ENCODE results near the gene MPI. TPM values are rescaled to one million over a fixed set of nuclear protein-coding genes. Genes with fewer than 3 reads are reported as not detected.

The MPI gene, protein sequence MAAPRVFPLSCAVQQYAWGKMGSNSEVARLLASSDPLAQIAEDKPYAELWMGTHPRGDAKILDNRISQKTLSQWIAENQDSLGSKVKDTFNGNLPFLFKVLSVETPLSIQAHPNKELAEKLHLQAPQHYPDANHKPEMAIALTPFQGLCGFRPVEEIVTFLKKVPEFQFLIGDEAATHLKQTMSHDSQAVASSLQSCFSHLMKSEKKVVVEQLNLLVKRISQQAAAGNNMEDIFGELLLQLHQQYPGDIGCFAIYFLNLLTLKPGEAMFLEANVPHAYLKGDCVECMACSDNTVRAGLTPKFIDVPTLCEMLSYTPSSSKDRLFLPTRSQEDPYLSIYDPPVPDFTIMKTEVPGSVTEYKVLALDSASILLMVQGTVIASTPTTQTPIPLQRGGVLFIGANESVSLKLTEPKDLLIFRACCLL
- total RNA-seq = 53.2 TPM
- long read RNA-seq, full-length matches to known transcripts = 51 of 63 reads
- long read RNA-seq, partial matches to known transcripts = 8 of 63 reads
- long read RNA-seq, other reads (novel, unspliced or antisense) = 4 of 63 reads

DNA sequence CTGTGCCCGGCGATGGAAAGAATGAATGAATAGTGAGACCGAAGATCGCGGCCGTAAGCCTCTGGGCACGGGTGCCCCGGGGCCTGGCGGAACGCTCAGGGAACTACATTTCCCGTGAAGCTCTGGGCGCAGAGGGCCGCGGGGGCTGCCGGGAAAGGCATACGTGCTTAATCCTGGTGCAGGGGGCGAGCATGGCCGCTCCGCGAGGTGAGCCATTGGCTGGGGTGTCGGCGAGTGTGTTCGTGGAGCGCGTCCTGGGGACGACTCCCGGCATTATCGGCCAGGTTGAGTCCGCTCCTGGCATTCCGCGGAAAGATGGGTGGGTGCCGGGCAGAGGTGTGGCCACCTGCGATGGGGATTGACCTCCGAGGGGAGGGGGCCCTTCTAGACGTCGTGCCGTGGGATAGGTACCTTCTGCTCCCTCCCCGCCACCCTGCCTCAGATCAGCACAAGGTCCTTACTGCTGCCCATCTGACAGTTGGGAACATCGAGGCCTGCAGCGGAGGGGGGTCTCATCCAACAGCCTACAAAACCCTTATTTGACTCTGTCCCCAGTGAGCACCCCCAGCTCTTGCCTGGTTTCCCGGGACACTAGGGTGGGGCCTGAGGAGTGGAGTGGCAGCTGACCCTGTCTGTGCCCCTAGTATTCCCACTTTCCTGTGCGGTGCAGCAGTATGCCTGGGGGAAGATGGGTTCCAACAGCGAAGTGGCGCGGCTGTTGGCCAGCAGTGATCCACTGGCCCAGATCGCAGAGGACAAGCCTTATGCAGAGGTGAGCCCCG lies at the start of gene MPI:
TSS of gene MPI (plus strand) at position 160 of the 782 bp plus-strand sequence. CDS start at position 192, 32 bp downstream.
- ATAC-seq (ENCODE audit: poor library complexity) (peak; percentile 96), DNase-seq (peak; percentile 93)
- intact Hi-C loops (cut with DNase I) = loop anchor here (10.0 kb wide), 1 partner anchor 115 kb away; no protein-coding TSS in a partner anchor

DNA sequence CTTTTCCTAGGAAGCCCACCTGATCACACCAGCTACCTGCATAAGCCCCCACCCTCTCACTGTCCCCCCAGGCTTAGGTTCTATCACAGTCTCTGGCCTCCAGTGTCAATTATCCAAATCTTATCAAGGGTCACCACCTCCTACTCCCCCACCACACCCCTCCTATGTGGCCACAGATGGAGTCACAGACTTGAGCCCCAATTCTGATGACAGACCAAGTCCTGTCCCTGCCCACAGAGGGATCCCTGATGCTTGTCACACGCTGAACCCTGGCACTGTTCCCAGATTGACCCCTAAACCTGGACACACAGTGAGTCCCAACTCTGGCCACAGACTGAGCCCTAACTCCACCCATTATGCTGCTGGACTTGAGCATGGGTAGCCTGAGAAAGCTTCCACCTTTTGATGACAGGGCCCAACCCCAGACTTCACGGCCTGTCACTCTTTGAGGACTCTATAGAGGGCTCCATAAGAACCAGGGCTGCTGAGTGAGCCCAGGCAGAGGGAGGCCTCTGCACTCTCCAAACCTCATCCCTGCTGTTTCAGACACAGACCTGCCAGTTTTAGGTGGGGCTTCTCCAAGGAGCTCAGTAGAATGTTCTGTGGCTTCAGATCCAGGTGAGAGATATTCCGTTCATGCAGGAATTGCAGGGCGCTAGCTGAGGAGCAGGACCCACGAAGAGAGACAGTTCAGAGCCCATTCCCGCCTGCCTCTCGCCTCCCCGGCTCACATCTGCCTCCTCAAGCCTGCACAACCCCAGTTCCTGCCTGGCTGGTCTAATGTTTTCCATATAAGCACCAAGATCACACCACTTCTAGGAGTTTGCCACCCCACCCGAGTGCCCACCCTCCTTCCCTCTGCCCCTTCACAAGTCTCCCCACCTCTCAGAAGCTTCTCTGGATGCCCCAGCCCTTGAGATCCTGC lies 48.7 kb upstream of the MPI start:
- DNase-seq (no peak), ATAC-seq (ENCODE audit: poor library complexity) (no peak)
- intact Hi-C loops (cut with DNase I) = loop anchor here (5.0 kb wide), 1 partner anchor 61 kb away; no protein-coding TSS in a partner anchor

DNA sequence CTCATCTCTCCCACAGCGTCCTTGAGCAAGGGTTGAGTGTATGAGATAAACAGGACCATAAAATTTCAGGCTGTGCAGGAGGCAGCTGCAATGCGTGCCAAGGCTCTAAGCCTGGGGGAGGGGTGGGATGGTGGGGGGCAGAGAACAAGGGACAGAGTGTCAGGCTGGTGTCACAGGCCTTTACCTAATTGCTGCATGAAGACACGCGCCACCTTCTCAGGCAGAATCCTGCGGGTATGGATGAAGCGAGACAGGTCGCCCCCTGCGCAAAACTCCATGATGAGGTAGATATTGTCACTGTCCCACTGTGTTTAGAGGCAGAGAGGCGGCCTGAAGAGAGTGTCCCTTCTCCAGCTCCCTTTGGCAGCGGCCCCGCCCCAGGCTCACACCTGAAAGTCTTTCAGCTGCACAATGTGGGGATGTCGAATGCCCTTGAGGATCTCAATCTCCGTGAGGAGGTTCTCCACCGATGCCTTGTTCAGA lies 47.9 kb upstream of the MPI start:
- no peak for ATAC-seq (ENCODE audit: poor library complexity)
- no peak for DNase-seq
- intact Hi-C loops (cut with DNase I) = loop anchor here (5.0 kb wide), 1 partner anchor 60 kb away; no protein-coding TSS in a partner anchor

DNA sequence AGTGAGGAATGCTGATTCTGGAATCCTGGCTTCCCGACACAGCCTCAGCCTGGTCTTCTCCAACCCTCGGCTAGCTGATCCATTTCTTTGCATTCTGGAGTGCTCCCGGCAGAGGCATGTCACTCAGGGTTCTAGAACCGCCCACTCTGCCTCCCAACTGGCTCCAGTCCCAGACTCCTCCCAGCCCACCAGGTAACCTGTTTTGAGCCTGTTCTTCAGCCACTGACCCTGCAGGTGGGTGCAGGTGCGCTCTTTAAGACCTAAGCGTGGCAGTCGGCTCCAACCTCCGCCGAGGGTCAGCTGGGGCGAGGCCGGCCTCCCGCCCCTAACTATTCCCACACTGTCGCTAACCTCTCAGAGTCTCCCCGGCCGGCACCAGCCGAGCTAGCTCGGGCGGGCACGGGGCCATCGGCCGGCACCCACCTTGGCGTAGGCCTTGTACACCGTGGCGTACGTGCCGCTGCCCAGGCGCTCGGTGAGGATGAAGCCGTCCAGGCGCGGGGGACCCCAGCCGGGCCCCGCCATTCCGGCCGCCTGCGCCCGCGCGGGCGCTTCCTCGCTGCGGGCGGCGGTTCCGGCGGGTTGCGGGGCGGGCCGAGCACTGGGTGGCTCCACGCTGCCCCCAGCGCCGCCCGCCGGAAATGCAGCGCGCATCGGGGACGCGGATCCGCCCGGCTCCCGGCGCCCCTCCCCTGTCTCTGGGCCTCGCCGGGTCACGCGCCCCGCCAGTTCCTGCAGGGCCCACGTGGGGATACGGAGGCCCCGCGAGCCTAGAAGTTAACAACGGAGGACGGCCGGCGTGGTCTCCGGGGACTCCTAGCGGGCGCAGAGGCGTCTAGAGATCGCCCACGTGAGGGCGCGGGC lies 47.0 kb upstream of the MPI start, which contains the start of gene ULK3:
TSS of gene ULK3 (minus strand) at position 576 of the 864 bp plus-strand sequence. CDS start at position 525, 51 bp downstream.
- intact Hi-C loops (cut with DNase I) = loop anchor here (5.0 kb wide), 1 partner anchor 59 kb away; no protein-coding TSS in a partner anchor
- DNase-seq = peak; percentile 94
- ATAC-seq (ENCODE audit: poor library complexity) = peak; percentile 94

DNA sequence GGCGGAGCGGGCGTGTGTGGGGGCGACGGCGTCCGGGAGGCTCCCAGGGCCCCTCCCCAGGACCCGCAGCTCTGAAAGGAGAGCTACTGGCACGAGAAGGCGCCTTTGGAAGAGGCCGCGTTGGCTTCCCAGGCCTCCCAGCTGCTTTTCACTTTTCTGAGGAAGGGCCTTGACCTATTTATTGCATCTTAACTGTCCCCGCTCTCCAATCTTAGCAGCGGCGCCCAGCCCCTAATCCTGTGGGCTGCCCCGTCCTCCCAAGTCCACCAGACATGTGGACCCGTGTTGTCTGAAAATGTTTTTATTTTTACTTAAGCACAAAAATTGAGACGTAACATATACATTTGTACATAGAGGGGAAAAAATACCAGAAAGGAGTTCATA lies 46.4 kb upstream of the MPI start:
- no peak for DNase-seq
- intact Hi-C loops (cut with DNase I) = loop anchor here (5.0 kb wide), 1 partner anchor 59 kb away; no protein-coding TSS in a partner anchor
- no peak for ATAC-seq (ENCODE audit: poor library complexity)

DNA sequence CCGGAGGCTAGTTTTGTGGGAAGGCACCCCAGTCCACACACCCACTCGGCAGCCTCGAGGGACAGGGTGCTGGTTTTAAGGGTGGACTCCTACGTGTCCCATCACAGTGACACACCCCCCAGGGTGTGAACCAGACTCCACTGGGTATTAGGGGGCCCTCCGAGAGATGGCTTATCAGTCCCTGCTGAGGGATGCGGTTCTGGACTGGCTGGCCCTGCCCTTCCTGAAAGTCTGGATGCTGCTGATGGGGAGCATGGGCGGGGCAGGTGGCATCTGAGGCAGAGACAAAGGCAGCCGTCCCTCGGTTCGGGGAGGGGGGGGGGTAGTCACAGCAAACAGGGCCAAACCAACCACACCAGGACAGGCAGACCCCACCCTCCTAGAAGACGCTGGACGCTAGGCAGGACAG lies 45.9 kb upstream of the MPI start:
- ATAC-seq (ENCODE audit: poor library complexity) = no peak
- DNase-seq = no peak
- intact Hi-C loops (cut with DNase I) = loop anchor here (5.0 kb wide), 1 partner anchor 58 kb away; no protein-coding TSS in a partner anchor

DNA sequence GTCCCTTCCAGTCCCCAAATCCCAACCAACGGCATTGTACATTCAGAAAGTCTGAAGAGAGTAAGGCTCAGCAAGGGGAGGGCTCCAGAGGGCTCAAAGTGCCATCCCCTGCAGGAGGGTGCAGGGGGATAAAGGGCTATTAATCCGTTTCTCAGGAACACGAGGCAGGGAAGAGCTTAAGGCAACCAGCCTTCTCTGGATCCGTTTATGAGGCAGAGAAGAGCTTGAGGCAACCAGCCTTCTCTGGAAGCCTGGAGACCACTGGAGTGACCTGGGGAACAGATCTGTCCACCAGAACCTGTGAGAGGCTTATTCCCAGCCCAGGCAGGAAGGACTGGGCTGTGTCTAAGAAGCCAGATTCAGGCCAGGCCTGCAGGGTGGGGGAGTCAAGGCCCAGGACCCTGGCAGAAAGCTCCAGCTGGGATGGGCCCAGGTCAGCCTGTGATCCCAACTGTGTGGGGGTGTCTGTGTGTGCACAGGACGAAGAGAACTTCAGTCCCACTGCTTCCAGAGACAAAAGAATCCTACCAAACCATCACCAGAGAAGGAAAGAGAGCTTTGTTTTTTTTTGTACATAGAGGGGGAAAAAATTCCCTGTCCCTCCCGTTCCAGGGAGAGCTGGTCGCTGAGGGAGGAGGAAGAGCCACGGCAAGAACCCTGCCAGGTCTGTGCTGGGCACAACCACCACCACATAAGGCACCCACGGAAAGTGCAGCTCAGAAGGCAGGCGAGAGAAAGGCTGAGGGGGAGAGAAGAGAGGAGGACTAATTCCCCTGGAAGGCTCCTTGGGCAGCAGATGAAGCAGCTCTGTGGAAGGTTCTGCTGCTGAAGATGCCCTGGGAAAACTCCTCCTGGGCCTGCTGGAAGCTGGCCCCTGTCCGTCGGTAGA lies 45.3 kb upstream of the MPI start:
- no peak for ATAC-seq (ENCODE audit: poor library complexity)
- intact Hi-C loops (cut with DNase I) = loop anchor here (5.0 kb wide), 1 partner anchor 58 kb away; no protein-coding TSS in a partner anchor
- no peak for DNase-seq

DNA sequence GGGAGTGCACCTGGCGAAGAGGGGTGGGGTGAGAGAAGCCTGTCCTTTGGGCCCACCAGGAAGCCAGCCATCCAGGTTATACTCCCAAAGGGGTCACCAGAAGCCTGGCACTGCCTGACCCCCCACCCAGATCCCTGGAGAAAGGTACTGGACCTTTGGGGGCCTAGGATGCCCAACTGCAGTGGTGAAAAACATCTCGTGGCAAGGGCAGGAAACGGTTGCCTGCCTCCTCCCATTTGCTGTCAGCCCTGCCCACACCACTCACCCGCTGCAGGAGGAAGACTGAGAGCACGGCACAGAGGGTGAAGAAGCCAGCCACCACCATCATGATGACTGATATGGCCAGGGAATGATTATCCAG lies 44.7 kb upstream of the MPI start:
- ATAC-seq (ENCODE audit: poor library complexity) (no peak), DNase-seq (no peak)
- intact Hi-C loops (cut with DNase I) = no loop called here

DNA sequence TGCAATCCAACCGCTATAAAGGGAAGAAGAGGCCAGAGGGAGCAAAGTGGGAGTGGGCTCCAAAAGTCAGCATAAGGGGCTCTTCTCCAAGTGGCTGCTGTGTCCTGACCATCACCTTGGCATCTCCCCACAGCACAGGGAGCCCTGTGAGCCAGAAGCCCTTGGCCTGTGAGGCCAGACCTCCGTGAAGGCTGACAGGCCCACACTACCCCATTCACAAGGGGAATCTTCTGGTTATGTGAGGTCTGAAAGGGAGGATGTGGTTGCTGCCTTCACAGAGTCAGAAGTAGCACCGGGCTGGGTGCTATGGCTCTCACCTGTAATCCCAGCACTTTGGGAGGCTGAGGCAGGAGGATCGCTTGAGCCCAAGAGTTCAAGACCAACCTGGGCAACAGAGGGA lies 44.3 kb upstream of the MPI start:
- DNase-seq (no peak), ATAC-seq (ENCODE audit: poor library complexity) (no peak)
- intact Hi-C loops (cut with DNase I) = no loop called here

DNA sequence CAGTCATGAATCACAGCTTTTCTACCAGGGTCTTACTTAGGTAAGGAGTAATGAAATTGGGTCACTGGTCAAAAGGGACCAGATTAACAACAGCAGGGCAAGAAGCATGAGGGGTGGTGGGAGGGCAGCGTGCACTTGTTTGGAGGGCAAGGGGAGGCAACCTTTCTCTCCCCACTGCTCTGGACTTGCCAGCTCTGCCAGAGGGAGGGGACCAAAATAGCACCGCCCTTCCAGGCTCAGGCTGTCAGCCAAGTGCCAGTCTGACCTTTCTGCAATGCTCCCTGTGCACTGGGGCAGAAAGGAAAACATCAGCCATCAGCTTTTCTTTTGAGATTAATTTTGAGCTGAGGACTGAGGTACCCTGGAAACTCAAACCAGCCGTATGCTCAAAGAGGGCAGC lies 42.4 kb upstream of the MPI start:
- DNase-seq (peak; percentile 64), ATAC-seq (ENCODE audit: poor library complexity) (peak; percentile 44)
- intact Hi-C loops (cut with DNase I) = no loop called here

DNA sequence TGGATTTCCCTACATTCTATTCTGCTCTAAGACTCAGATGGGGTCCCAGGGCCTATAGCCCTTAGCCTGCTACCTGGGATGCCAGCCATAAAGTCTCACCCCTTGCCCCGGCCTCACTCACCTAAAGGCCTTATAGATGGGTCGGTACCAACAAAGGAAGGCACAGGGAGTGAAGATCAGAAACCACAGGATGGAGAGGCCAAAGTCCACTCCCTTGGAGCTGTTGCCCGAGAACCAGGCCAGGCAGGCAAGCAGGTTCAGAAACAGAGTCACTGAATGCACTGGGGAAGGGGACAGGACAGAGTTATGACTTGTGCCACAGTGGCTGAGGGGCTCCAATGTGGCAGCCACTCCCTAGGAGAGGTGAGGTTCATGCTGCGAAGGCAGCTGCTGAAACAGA lies 39.4 kb upstream of the MPI start:
- intact Hi-C loops (cut with DNase I) = no loop called here
- ATAC-seq (ENCODE audit: poor library complexity) (no peak), DNase-seq (no peak)

DNA sequence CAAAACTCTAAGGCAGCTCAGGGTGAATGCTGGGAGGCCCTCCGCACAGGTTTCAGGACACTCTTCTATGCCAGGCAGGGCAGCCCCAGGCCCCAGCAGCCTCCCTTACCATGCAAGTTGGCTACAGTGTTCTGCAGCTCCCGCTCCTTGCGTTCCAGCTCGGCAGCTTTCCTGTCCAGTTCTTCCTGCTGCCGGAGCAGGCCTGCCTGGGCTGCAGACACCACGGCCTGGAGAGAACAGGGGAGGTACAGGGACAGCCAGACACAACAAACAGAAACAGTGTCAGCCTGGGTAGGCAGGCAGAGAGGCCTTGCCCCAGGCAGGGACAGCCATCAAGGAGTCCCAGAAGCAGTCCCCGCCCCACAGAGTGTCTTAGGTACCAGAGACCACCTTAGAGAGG lies 37.9 kb upstream of the MPI start:
- DNase-seq (peak; percentile 8), ATAC-seq (ENCODE audit: poor library complexity) (no peak)
- intact Hi-C loops (cut with DNase I) = no loop called here

DNA sequence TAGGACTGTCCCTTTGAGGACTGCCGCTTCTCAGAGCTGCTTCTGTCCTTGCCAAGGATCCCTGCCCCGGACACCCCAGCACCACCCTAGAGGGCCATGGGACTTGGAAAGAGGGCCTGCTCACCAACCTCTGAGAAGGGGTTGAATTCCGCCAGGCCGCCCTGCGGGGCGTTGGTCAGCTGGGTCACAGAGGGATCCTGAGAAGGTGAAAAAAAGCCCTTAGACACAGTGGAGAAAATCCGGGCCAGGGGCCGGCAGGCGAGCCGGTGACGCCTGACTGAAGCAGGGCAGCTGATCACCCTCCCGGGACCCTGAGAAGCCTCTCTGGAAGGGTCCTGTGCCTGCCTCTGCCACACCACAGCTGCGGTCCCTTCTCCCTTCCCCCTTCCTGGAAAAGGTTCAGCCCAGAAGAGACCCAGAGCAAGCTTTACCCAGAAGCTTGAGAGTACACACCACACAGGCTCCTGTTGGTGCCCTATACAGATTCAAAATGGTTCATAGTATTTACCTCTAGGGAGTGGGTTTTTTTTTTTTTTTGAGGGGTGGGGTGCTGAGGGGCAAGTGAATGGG lies 35.3 kb upstream of the MPI start:
- DNase-seq (peak; percentile 13), ATAC-seq (ENCODE audit: poor library complexity) (no peak)
- intact Hi-C loops (cut with DNase I) = no loop called here

DNA sequence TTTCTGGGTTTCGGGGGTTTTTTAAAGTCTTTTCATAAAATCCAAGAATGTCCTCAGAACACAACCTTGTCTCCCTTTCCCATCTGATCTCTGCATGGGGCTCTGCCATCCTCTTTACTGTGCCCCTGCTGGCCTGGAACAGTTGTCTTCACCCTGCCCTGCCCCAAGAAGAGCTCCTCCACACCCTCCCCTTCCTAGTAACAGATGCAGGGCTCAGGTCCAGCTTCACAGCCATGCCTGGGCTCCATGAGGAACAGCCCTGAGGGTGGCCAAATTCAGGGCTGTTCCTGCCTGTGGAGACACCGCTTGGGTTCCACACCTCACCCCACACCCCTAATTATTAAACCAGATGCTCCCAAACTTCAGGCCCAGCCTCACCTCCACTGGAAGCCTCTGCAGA lies 34.0 kb upstream of the MPI start:
- intact Hi-C loops (cut with DNase I) = no loop called here
- DNase-seq = no peak
- peak; percentile 64 for ATAC-seq (ENCODE audit: poor library complexity)

DNA sequence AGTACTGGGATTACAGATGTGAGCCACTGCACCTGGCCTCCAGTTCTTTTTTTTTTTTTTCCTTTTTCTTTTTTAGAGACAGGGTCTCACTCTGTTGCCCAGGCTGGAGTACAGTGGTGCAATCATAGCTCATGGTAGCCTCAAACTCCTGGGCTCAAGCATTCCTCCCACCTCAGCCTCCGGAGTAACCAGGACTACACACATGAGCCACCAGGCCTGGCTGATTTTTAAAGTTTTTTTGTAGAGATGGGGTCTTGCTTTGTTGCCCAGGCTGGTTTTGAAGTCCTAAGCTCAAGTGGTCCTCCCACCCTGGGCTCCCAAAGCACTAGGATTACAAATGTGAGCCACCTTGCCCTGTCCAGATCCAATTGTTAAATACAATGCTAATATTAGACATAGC lies 33.3 kb upstream of the MPI start:
- intact Hi-C loops (cut with DNase I) = no loop called here

DNA sequence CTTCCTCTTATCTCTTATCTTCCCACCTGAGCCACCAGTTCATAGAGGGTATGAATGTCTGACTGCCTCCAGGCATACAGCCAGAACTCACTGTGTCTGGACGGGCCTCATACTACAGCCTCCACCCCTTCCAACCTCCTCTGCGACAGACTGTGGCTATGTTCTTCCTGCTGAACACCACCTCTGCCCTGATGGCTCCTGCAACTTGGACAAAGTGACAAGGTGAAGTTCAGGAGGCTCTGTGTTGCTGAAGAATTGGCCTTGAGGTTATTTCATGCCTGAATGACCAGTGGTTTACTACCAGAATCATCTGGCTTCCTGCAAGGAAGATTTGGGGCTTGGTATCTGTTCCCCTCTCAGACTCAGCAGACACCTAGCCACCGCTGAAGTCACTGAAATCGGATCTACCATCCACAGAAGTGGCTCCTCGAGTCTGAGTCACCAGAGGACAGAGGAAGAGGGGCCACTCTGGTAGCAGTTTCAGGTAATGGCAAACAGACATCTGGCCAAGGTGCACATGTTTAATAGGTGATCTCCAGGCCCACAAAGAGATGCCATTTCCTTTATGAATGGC lies 32.7 kb upstream of the MPI start:
- no peak for DNase-seq
- ATAC-seq (ENCODE audit: poor library complexity) = peak; percentile 48
- intact Hi-C loops (cut with DNase I) = no loop called here

More for the DNA sequence above, 33.3 kb upstream of the MPI start:
- ATAC-seq (ENCODE audit: poor library complexity) = no peak
- no peak for DNase-seq
